ENCODE measurements around the gene DDN. TPM values are rescaled to one million over a fixed set of nuclear protein-coding genes. Genes with fewer than 3 reads are reported as not detected.

DDN gene
- total and polyA plus RNA-seq, 12 donors, result 0.19 to 1.4 (median 0.43) TPM

DNA sequence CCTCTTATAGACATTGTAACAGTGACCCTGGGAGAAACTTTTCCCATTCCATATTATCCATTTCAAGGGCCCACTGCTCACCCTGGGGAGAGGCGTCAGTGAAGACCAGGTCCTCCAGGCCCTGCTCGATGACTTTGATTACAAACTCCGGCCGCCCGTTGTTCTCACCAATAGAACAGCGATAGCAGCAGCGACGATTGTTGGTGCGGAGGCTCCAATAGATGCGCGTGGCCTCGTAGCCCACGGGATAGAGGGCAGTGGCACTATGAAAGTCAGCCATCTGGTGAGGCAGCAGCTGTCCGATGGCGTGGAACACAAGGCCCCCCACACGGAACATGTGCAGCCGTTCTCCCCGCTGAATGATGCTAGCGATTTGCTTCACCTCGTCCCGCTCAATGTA, 26.9 kb upstream of the DDN start:
- Histone ChIP-seq H3K9me3 (no peaks in the 10 kb centered on the region), H3K4me3 (no peak overlapping the region), H3K4me1 (no peaks in the 10 kb centered on the region), H3K27me3 (no peaks in the 10 kb centered on the region), H3K36me3 (peaks cover 0 to 100% (median 79%) of the 10 kb centered on the region in 9 donors), H3K27ac (no peak overlapping the region)
- ATAC-seq (no peak), DNase-seq (no peak)
- intact Hi-C loops (cut with DNase I), result no loop called here
- 95 to 97% methylated on average over 21 of the region's 21 CpGs for WGBS, 2 donors
- TF ChIP-seq, protein P1, sequence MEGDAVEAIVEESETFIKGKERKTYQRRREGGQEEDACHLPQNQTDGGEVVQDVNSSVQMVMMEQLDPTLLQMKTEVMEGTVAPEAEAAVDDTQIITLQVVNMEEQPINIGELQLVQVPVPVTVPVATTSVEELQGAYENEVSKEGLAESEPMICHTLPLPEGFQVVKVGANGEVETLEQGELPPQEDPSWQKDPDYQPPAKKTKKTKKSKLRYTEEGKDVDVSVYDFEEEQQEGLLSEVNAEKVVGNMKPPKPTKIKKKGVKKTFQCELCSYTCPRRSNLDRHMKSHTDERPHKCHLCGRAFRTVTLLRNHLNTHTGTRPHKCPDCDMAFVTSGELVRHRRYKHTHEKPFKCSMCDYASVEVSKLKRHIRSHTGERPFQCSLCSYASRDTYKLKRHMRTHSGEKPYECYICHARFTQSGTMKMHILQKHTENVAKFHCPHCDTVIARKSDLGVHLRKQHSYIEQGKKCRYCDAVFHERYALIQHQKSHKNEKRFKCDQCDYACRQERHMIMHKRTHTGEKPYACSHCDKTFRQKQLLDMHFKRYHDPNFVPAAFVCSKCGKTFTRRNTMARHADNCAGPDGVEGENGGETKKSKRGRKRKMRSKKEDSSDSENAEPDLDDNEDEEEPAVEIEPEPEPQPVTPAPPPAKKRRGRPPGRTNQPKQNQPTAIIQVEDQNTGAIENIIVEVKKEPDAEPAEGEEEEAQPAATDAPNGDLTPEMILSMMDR (IDR thresholded peaks at IDR 0.05), result no peak

DNA sequence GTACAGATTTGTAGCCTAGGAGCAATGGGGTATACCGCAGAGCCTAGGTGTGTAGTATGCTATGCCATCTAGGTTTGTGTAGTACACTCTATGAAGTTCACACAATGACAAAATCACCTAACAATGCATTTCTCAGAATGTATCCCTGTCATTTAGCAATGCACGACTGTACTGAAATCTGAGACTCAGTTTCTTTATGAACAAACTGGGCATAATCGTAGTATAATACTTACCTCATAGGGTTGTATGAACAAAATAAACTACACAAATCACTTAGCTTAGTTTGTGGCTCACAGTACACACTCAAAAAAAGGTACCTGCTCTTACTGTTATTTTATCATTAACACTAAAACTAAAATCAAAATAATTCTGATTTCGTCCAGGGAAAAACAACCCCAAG, 26.3 kb upstream of the DDN start:
- 92 to 93% methylated on average over 4 of the region's 4 CpGs for WGBS, 2 donors
- H3K4me1 ChIP-seq, result peaks cover 0 to under 1% (median 0%) of the 10 kb centered on the region in 9 donors
- no peak overlapping the region for H3K4me3 ChIP-seq
- H3K9me3 ChIP-seq, result no peaks in the 10 kb centered on the region
- H3K36me3 ChIP-seq, result peaks cover 0 to 99% (median 78%) of the 10 kb centered on the region in 9 donors
- intact Hi-C loops (cut with DNase I), result no loop called here
- H3K27ac ChIP-seq, result no peak overlapping the region
- ATAC-seq (no peak), DNase-seq (no peak)
- H3K27me3 ChIP-seq, result no peaks in the 10 kb centered on the region
- TF ChIP-seq, protein P1 (IDR thresholded peaks at IDR 0.05), result no peak

DNA sequence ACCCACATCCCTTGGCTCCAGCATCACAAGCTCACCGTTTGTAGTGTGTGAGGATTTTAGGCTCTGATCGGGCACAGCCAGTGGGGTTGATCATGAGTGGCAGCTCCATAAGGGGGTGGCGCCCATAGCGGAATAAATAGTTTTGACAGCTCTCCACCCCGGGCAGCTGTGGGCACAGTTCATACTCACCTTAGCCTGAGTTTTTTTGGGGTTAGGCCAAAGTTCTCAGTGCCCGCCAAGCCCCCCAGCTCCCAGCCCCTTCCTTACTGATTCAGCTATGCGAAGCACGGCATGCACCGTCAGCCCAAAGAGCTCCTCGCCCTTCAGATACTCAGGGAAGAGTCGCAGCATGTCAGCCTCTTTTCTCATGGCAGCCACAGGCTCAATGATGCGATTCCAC, 25.4 kb upstream of the DDN start:
- no peaks in the 10 kb centered on the region for H3K9me3 ChIP-seq
- intact Hi-C loops (cut with DNase I), result loop anchor here in 2 of 10 donors (5.0 kb wide), 1 partner anchor 33 kb away; no protein-coding TSS in a partner anchor
- H3K4me1 ChIP-seq, result peaks cover 0 to 10% (median 0%) of the 10 kb centered on the region in 9 donors
- H3K36me3 ChIP-seq, result peaks cover 0 to 95% (median 77%) of the 10 kb centered on the region in 9 donors
- H3K27me3 ChIP-seq, result no peaks in the 10 kb centered on the region
- 88 to 93% methylated on average over 12 of the region's 12 CpGs for WGBS, 2 donors
- no peak for ATAC-seq
- no peak for DNase-seq
- H3K27ac ChIP-seq, result no peak overlapping the region
- TF ChIP-seq, protein P1 (IDR thresholded peaks at IDR 0.05), result no peak
- no peak overlapping the region for H3K4me3 ChIP-seq

DNA sequence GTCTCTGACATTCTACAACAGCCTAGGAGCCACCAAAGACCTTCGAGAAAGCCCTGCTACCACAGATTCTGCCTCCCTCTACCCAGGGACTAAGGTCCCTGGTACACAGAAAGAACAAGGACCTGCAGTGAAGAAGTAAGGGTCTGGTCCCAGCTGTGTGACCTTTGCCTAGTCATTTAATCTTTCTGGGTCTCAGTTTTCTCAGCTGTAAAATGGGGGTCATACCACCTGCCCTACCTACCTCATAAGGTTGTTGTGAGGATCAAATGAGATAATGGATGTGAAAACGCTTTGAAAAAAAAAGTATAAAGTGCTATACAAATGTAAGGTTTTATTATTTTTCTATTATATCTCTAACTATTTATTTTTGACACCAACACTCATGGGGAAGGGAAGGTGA, 24.6 kb upstream of the DDN start:
- Histone ChIP-seq H3K4me1 (peaks cover 0 to 16% (median 6%) of the 10 kb centered on the region in 9 donors), H3K27ac (no peak overlapping the region), H3K9me3 (no peaks in the 10 kb centered on the region), H3K4me3 (no peak overlapping the region), H3K27me3 (no peaks in the 10 kb centered on the region), H3K36me3 (peaks cover 0 to 88% (median 70%) of the 10 kb centered on the region in 9 donors)
- 96 to 97% methylated on average over 2 of the region's 2 CpGs for WGBS, 2 donors
- TF ChIP-seq, protein P1 (IDR thresholded peaks at IDR 0.05), result no peak
- intact Hi-C loops (cut with DNase I), result loop anchor here in 2 of 10 donors (5.0 kb wide), 1 partner anchor 33 kb away; no protein-coding TSS in a partner anchor
- no peak for ATAC-seq
- DNase-seq, result no peak
